K562 (cell line): ENCODE measurements around the gene CENPE. TPM values are rescaled to one million over a fixed set of nuclear protein-coding genes. Genes with fewer than 3 reads are reported as not detected.

Source experiments
- FOS ChIP-seq: IDR thresholded peaks from 3 replicates; pipeline ENCODE4 v1.6.1; 2011; ENCODE audit not compliant: insufficient read length; ENCODE audit errors: extremely low read depth
- FOXA1 ChIP-seq: fragments of 450-650 bp; IDR thresholded peaks from 2 replicates; pipeline ENCODE4 v1.6.1; 2016; ENCODE audit warnings: mild to moderate bottlenecking, borderline replicate concordance
- HNRNPLL ChIP-seq: fragments of 200-400 bp; formaldehyde crosslinking; IDR thresholded peaks from 2 replicates; pipeline ENCODE4 v1.6.1; 2017; ENCODE audit warnings: low read length, low read depth, mild to moderate bottlenecking; ENCODE audit not compliant: poor library complexity, severe bottlenecking
- NFE2L1 ChIP-seq: fragments of 450-650 bp; IDR thresholded peaks from 2 replicates; pipeline ENCODE4 v1.6.1; 2016; ENCODE audit warnings: missing genetic modification characterization, low read depth, mild to moderate bottlenecking, missing compliant biosample characterization, moderate library complexity, borderline replicate concordance
- TCF7L2 ChIP-seq: fragments of 150-350 bp; IDR thresholded peaks from 2 replicates; pipeline ENCODE4 v1.6.1; 2016; ENCODE audit warnings: low read depth, mild to moderate bottlenecking, low read length, moderate library complexity
- ZNF830 ChIP-seq: fragments of 250-450 bp; sonication (Bioruptor Pico); IDR thresholded peaks from 2 replicates; pipeline ENCODE4 v1.5.0; 2021; ENCODE audit warnings: mild to moderate bottlenecking
- polyA plus RNA-seq, 8 experiments: library from polyadenylated mRNA; depleted of rRNA in 4 of 8; stranded (reverse) in 5 of 8; unstranded in 3 of 8; fragments of >200 nt; fragmentation: Nextera tagmentation in 2 of 8; fragmentation: Illumina TruSeq in 1 of 8; extraction: Ambion mirVana in 2 of 8; extraction: Trizol in 1 of 8; gene quantifications; 2 replicates each; pipeline versions ENCODE4 v1.2.1 to v1.2.3, GENCODE V29; 2011 to 2014; ENCODE audit warnings: inconsistent platforms in 1 of 8, missing spikeins in 1 of 8
- total RNA-seq, 7 experiments: library from RNA; depleted of rRNA in 6 of 7; stranded (reverse); fragments of >200 nt in 6 of 7; fragmentation: Illumina TruSeq in 2 of 7; extraction: Trizol in 2 of 7; gene quantifications; 2 replicates each; pipeline versions ENCODE4 v1.2.1 to v1.2.3, GENCODE V29; 2011 to 2021; ENCODE audit warnings: low replicate concordance in 1 of 7
- TF ChIP-seq, protein P1 (sequence below), 2 experiments: fragments of 450-650 bp; IDR thresholded peaks; 2 replicates each; pipeline ENCODE4 v1.6.1; 2016; ENCODE audit warnings: mild to moderate bottlenecking in 2 of 2, borderline replicate concordance in 1 of 2, low read depth in 1 of 2, moderate library complexity in 1 of 2

Gene CENPE
- total and polyA plus RNA-seq, 9 of the 15 experiments (the other 6 are each of a cell fraction or from before 2014, with no cell fraction given) = 9.9 to 53.2 (median 27.4) TPM

DNA sequence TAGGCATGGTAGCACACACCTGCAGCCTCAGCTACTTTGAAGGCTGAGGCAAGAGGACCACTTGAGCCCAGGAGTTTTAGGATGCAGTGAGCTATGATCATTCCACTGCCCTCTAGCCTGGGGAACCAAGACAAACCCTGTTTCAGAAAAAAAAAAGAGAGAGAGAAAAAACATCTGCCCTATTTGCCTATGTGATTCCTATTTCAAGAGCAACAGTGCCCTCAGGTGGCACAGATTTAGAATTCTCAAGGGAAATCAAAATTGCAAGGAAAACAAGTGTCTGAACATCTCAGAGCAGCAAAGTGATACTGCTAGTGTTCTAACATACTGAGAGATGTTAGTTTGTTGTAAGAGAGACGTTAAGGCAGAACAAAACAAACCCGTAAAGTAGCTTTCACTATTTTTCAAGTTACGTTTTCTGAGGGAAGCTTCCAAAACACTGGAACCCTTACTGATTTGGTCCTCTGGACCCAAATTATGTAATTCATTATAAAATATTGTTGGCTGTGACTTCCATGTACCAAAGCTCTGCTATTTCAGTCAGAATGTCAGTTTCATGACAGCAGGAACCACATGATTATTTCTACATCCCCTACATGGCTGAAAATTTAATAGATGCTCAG is 106.4 kb downstream of the CENPE start (continued):
- TF ChIP-seq, protein P1, sequence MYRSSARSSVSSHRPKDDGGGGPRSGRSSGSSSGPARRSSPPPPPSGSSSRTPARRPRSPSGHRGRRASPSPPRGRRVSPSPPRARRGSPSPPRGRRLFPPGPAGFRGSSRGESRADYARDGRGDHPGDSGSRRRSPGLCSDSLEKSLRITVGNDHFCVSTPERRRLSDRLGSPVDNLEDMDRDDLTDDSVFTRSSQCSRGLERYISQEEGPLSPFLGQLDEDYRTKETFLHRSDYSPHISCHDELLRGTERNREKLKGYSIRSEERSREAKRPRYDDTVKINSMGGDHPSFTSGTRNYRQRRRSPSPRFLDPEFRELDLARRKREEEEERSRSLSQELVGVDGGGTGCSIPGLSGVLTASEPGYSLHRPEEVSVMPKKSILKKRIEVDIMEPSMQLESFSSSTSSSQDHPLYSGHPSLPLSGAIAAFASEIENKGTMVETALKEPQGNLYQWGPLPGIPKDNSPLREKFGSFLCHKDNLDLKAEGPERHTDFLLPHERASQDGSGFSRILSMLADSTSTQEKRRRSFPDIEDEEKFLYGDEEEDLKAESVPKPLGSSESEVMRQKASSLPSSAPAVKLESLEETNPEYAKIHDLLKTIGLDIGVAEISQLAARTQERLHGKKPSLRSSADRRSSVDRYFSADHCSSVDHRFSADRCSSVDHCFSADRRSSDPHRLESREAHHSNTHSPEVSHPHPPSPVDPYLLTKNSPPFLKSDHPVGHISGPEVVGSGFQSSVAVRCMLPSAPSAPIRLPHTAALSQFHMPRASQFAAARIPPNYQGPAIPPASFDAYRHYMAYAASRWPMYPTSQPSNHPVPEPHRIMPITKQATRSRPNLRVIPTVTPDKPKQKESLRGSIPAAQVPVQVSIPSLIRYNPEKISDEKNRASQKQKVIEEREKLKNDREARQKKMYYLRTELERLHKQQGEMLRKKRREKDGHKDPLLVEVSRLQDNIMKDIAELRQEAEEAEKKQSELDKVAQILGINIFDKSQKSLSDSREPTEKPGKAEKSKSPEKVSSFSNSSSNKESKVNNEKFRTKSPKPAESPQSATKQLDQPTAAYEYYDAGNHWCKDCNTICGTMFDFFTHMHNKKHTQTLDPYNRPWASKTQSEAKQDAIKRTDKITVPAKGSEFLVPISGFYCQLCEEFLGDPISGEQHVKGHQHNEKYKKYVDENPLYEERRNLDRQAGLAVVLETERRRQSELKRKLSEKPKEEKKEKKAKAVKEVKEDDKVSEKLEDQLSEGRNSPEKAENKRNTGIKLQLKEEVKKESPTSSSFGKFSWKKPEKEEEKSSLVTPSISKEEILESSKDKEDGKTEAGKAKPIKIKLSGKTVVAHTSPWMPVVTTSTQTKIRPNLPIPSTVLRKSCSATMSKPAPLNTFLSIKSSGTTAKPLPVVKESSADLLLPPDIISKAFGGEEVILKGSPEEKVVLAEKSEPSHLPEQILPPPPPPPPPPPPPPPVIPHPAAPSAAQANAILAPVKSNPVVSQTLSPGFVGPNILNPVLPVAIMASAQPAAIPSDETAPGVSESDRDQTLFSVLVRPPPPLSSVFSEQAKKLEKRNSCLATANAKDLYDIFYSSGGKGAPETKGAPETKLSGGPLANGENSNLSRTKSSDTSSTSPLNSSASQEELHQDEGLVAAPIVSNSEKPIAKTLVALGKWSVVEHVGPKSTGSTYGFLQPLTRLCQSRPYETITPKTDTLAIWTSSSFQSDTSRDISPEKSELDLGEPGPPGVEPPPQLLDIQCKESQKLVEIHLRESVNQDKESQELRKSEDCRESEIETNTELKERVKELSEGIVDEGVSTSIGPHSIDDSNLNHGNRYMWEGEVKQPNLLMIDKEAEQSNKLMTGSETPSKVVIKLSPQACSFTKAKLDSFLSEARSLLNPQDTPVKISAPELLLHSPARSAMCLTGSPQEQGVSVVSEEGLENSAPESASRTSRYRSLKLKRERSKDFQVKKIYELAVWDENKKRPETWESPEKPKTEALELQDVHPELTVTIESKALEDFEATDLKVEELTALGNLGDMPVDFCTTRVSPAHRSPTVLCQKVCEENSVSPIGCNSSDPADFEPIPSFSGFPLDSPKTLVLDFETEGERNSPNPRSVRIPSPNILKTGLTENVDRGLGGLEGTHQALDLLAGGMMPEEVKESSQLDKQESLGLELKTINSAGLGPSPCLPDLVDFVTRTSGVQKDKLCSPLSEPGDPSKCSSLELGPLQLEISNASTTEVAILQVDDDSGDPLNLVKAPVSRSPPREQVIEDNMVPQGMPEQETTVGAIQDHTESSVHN (IDR thresholded peaks at IDR 0.05; ENCODE audit: borderline replicate concordance in 1 of 2, low read depth in 1 of 2) = no peak
- TF ChIP-seq TCF7L2 (no peak), HNRNPLL (no peak), NFE2L1 (tag) (no peak), FOXA1 (no peak), ZNF830 (CRISPR knock-in tag) (no peak), FOS (no peak)
- TF ChIP-seq, all 486 proteins: peak for 8
